Esophagus squamous epithelium (tissue), 5 donors: Measurements from ENCODE around the gene ALG5. TPM values are rescaled to one million over a fixed set of nuclear protein-coding genes. Genes with fewer than 3 reads are reported as not detected.

Experiments
- DNase-seq: peaks from one replicate; lab custom pipeline; 2025; lab: John Stamatoyannopoulos, UW
- H3K27ac ChIP-seq, 4 donors: fragments of 200-600 bp; sonication (generic); one replicate each; pipeline ENCODE4 v1.5.1; 2016 to 2019; ENCODE audit warnings: mild to moderate bottlenecking in 1 of 4
- H3K27me3 ChIP-seq, 4 donors: fragments of 200-600 bp; sonication (generic); 1 replicate in 3 of 4; 2 replicates in 1 of 4; pipeline versions ENCODE4 v1.5.1 to v1.6.0; 2017 to 2021; ENCODE audit warnings: antibody characterized with exemption in 1 of 4
- H3K36me3 ChIP-seq, 3 donors: fragments of 200-600 bp; sonication (generic); one replicate each; pipeline ENCODE4 v1.5.1; 2016 to 2019
- H3K4me1 ChIP-seq, 3 donors: fragments of 200-600 bp; sonication (generic); one replicate each; pipeline ENCODE4 v1.5.1; 2017 to 2019
- H3K4me3 ChIP-seq, 4 donors: fragments of 200-600 bp; sonication (generic); 1 replicate in 3 of 4; 2 replicates in 1 of 4; pipeline ENCODE4 v1.5.1; 2016 to 2019; ENCODE audit warnings: mild to moderate bottlenecking in 2 of 4, moderate library complexity in 1 of 4
- H3K9me3 ChIP-seq, 3 donors: fragments of 200-600 bp; sonication (generic); one replicate each; pipeline ENCODE4 v1.5.1; 2016 to 2019
- CTCF ChIP-seq, 6 experiments: fragments of 450-650 bp in 4 of 6; fragments of 200-600 bp in 2 of 6; sonication (generic) in 2 of 6; IDR thresholded peaks; one replicate each; pipeline ENCODE4 v1.5.1; 2016 to 2019; ENCODE audit warnings: antibody characterized with exemption in 6 of 6, mild to moderate bottlenecking in 4 of 6, moderate library complexity in 4 of 6
- POLR2A ChIP-seq, 4 donors: fragments of 450-650 bp; IDR thresholded peaks; one replicate each; pipeline ENCODE4 v1.6.1; 2017; ENCODE audit warnings: antibody characterized with exemption in 4 of 4, mild to moderate bottlenecking in 4 of 4, moderate library complexity in 3 of 4
- WGBS, 2 donors: methylation state at CpG; one replicate each; pipeline ENCODE4 v1.1.5; 2018; 5-methylcytosine and 5-hydroxymethylcytosine counted together
- intact Hi-C: fragments of 100-400 bp; cut with DNase I; formaldehyde crosslinking; loops from one replicate; pipeline ENCODE4 v1.15.0; 2022
- total RNA-seq, 4 donors: library from RNA; depleted of rRNA; stranded (reverse); fragments of >200 nt; gene quantifications; one replicate each; pipeline ENCODE4 v1.1.0, GENCODE V29; 2016
- donor health status: DM: yes; HTN: yes; CAD: no.

Gene ALG5
- total RNA-seq, 4 donors from 2014 or later, result 15.0 to 43.1 (median 23.3) TPM

DNA sequence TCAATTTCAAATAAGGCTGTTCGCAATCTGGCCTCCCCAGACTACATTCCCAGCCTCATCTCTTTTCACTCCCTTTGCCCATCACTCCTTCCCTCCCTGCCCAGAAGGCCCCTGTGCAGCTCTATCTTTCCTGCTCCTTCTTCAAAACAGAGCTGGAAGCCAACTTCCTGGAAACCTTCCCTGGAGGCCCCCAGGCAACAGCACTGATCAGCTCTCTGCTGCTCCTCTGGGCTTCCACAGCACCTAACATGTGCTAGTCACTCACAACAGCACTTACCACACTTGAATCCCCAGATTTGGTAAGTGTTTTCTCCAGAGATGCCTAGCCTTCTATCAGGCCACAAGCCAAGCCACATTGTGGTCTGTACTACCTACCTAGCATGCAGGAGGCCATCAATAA is 88.6 kb downstream of the ALG5 start:
- peaks cover 0 to 5% (median 0%) of the 10 kb centered on the region in 4 donors for H3K27me3 ChIP-seq
- no peak overlapping the region for H3K27ac ChIP-seq
- TF ChIP-seq POLR2A (IDR thresholded peaks at IDR 0.05), result no peak
- TF ChIP-seq CTCF (IDR thresholded peaks at IDR 0.05), result no peak
- H3K4me3 ChIP-seq, result no peak overlapping the region
- intact Hi-C loops, result no loop called here
- no peaks in the 10 kb centered on the region for H3K9me3 ChIP-seq
- 100% methylated on average over 1 of the region's 1 CpG for WGBS, 2 donors
- no peak for DNase-seq
- no peaks in the 10 kb centered on the region for H3K36me3 ChIP-seq
- no peaks in the 10 kb centered on the region for H3K4me1 ChIP-seq

DNA sequence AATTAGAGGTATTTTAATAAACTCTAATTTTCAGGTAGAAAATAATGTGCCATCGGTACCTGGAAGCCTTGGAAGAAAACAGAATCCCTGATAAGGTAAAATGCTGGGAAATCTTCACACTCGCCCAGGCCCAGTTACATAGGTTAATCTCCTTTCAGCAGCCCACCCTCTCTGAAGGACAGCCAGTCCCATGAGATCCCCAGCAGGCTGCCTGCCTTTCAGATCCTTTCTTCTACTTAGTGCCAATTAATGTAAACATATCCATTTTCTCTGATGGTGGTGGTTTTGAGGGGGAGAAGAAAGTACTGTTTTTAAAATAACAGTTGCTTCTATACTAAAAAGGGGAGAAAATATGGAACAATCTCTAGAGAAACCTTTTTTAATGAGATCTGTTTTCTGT is 91.3 kb downstream of the ALG5 start:
- no peak for TF ChIP-seq POLR2A (IDR thresholded peaks at IDR 0.05)
- no peak for TF ChIP-seq CTCF (IDR thresholded peaks at IDR 0.05)
- H3K4me1 ChIP-seq, result no peaks in the 10 kb centered on the region
- no peak overlapping the region for H3K27ac ChIP-seq
- no peaks in the 10 kb centered on the region for H3K36me3 ChIP-seq
- no peak overlapping the region for H3K4me3 ChIP-seq
- no peaks in the 10 kb centered on the region for H3K27me3 ChIP-seq
- intact Hi-C loops, result no loop called here
- H3K9me3 ChIP-seq, result no peaks in the 10 kb centered on the region
- no peak for DNase-seq
- 79 to 93% methylated on average over 2 of the region's 2 CpGs for WGBS, 2 donors

DNA sequence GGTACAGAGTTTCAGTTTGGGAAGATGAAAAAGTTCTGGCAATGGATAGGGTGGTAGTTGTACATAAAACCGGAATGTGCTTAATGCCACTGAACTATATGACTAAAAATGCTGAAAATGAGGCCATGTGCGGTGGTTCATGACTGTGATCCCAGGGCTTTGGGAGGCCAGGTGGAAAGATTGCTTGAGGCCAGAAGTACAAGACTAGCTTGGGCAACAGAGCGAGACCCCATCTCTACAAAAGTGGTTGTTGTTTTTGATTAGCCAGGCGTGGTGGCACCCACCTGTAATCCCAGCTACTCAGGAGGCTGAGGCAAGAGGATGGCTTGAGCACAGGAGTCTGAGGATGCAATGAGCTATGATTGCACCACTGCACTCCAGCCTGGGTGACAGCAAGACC is 91.9 kb downstream of the ALG5 start:
- TF ChIP-seq CTCF (IDR thresholded peaks at IDR 0.05) (no peak), POLR2A (IDR thresholded peaks at IDR 0.05) (no peak)
- 82 to 84% methylated on average over 4 of the region's 4 CpGs for WGBS, 2 donors
- Histone ChIP-seq H3K27me3 (no peaks in the 10 kb centered on the region), H3K4me3 (no peak overlapping the region), H3K36me3 (no peaks in the 10 kb centered on the region), H3K27ac (no peak overlapping the region), H3K9me3 (no peaks in the 10 kb centered on the region), H3K4me1 (no peaks in the 10 kb centered on the region)
- no peak for DNase-seq
- intact Hi-C loops, result no loop called here

DNA sequence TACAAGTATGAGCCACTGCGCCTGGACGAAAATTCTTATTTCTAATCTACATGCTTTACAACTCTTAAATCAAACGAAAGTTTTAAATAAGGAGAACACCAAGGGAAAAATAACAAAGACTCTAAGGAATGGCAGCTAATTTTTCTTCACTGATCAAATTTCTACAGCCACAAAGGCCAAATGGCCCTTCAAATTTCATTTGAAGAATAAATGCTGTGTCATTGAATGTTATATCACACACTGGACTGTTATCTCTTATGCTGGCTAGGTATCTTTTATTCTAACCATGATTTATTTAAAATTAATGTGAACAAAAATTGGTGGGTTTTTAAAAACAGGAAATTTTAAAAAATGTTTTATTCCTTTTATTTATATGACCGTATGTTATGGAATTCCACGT is 93.2 kb downstream of the ALG5 start:
- no peaks in the 10 kb centered on the region for H3K9me3 ChIP-seq
- no peak overlapping the region for H3K4me3 ChIP-seq
- DNase-seq, result no peak
- H3K27ac ChIP-seq, result no peak overlapping the region
- 84 to 88% methylated on average over 5 of the region's 5 CpGs for WGBS, 2 donors
- no peaks in the 10 kb centered on the region for H3K4me1 ChIP-seq
- no peaks in the 10 kb centered on the region for H3K36me3 ChIP-seq
- intact Hi-C loops, result no loop called here
- H3K27me3 ChIP-seq, result no peaks in the 10 kb centered on the region
- TF ChIP-seq CTCF (IDR thresholded peaks at IDR 0.05), result no peak
- no peak for TF ChIP-seq POLR2A (IDR thresholded peaks at IDR 0.05)

DNA sequence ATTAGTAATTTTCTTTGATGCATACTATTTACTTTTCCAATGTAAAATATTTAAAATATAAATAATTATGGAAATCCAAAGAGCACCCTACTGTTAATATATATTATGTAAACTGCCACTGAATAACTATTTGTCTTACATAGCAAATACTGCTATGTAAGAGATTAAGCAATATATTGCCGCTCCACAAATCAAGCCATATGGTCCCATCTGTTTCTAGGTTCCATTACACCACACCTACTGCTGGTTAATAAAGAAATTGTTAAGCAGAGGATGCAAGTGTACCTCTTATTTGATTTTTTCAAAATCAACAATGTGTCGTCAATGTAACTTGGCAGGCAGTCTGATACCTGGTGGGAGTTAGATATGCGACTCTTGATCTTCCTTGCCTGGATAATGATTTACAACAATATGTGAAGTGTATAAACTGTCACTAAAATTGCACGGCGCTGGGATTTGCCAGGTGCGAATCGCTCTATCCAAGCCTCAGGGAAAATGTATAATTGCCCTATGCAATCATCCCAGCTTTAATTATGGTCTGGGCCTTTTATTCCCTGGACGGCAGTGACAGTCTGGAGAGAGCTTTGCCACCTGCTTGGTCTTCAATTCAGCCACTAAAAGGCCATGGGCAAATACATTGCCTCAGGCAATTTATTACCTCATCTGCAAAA is 95.1 kb downstream of the ALG5 start:
- Histone ChIP-seq H3K27me3 (no peaks in the 10 kb centered on the region), H3K4me1 (no peaks in the 10 kb centered on the region), H3K4me3 (no peak overlapping the region), H3K9me3 (no peaks in the 10 kb centered on the region), H3K36me3 (no peaks in the 10 kb centered on the region), H3K27ac (no peak overlapping the region)
- WGBS, 2 donors, result 79 to 82% methylated on average over 8 of the region's 8 CpGs
- intact Hi-C loops, result no loop called here
- TF ChIP-seq POLR2A (IDR thresholded peaks at IDR 0.05) (no peak), CTCF (IDR thresholded peaks at IDR 0.05) (no peak)
- no peak for DNase-seq

Other genes with a start within 250 kb of the ALG5 start
- gene RFXAP, start 180.1 kb downstream of the ALG5 start, total RNA-seq, result 1 to 10 TPM in 3 of 4 donors, under 1 TPM in 1; 0.97 to 3.8 (median 1.7) TPM
- 1 to 10 TPM in 3 of 4 donors, under 1 TPM in 1; 0.88 to 7.8 (median 2.9) TPM for gene SMAD9, start 79.1 kb downstream of the ALG5 start, total RNA-seq
- gene EXOSC8, start 1.4 kb upstream of the ALG5 start, total RNA-seq, result 10 to 100 TPM; 12.4 to 33.0 (median 28.1) TPM
- 10 to 100 TPM; 18.1 to 40.2 (median 27.1) TPM for gene SUPT20H, start 60.3 kb upstream of the ALG5 start, total RNA-seq
- not detected for gene CSNK1A1L, start 106.3 kb upstream of the ALG5 start, total RNA-seq